Smooth muscle cell (in vitro differentiated cells): ENCODE data around the gene ZNF57. TPM values are rescaled to one million over a fixed set of nuclear protein-coding genes. Genes with fewer than 3 reads are reported as not detected.

ENCODE experiments used
- DNase-seq: peaks from one replicate; lab custom pipeline; 2025; ENCODE audit not compliant: unreplicated experiment; lab: John Stamatoyannopoulos, UW
- H2AFZ ChIP-seq: fragments of 200-600 bp; sonication (generic); 2 replicates; pipeline ENCODE4 v1.6.0; 2016; ENCODE audit warnings: antibody characterized with exemption, low read depth, mild to moderate bottlenecking
- H3F3A ChIP-seq: fragments of 200-600 bp; sonication (generic); 2 replicates; pipeline ENCODE4 v1.6.0; 2017; ENCODE audit warnings: antibody characterized with exemption, low read depth
- H3K27ac ChIP-seq: fragments of 200-600 bp; sonication (generic); 2 replicates; pipeline ENCODE4 v1.5.1; 2016; ENCODE audit warnings: low read depth, mild to moderate bottlenecking
- H3K27me3 ChIP-seq: fragments of 200-600 bp; sonication (generic); 2 replicates; pipeline ENCODE4 v1.6.1; 2016; ENCODE audit warnings: low read depth, mild to moderate bottlenecking
- H3K36me3 ChIP-seq: fragments of 200-600 bp; sonication (generic); 2 replicates; pipeline ENCODE4 v1.5.1; 2016; ENCODE audit warnings: low read depth
- H3K4me1 ChIP-seq: fragments of 200-600 bp; sonication (generic); 2 replicates; pipeline ENCODE4 v1.5.1; 2016; ENCODE audit warnings: low read depth
- H3K4me2 ChIP-seq: fragments of 200-600 bp; sonication (generic); 2 replicates; pipeline ENCODE4 v1.6.0; 2016; ENCODE audit warnings: mild to moderate bottlenecking
- H3K4me3 ChIP-seq: fragments of 200-600 bp; sonication (generic); 2 replicates; pipeline ENCODE4 v1.5.1; 2016; ENCODE audit warnings: mild to moderate bottlenecking
- H3K79me2 ChIP-seq: fragments of 200-600 bp; sonication (generic); 2 replicates; pipeline ENCODE4 v1.6.0; 2016; ENCODE audit warnings: low read depth, mild to moderate bottlenecking
- H3K9ac ChIP-seq: fragments of 200-600 bp; sonication (generic); 2 replicates; pipeline ENCODE4 v1.6.0; 2016; ENCODE audit warnings: low read depth
- H3K9me3 ChIP-seq: fragments of 200-600 bp; sonication (generic); replicated peaks from 2 replicates; pipeline ENCODE4 v1.5.1; 2016; ENCODE audit warnings: low read depth
- H4K20me1 ChIP-seq: fragments of 200-600 bp; sonication (generic); 2 replicates; pipeline ENCODE4 v1.6.0; 2016; ENCODE audit warnings: low read depth
- WGBS: methylation state at CpG from one replicate; pipeline ENCODE4 v1.1.7; 2016; ENCODE audit warnings: low lambda C conversion rate; 5-methylcytosine and 5-hydroxymethylcytosine counted together
- polyA plus RNA-seq: library from polyadenylated mRNA; unstranded; fragments of >200 nt; fragmentation: Nextera tagmentation; extraction: Ambion mirVana; gene quantifications from 2 replicates; pipeline ENCODE4 v1.2.1, GENCODE V29; 2016
- total RNA-seq: library from RNA; depleted of rRNA; stranded (reverse); fragments of >200 nt; gene quantifications from 2 replicates; pipeline ENCODE4 v1.2.3, GENCODE V29; 2014
- TF ChIP-seq, protein P1 (sequence below): fragments of 200-600 bp; sonication (generic); IDR thresholded peaks from 2 replicates; pipeline ENCODE4 v1.5.1; 2017; ENCODE audit warnings: borderline replicate concordance, mild to moderate bottlenecking, antibody characterized with exemption; ENCODE audit not compliant: insufficient read depth, poor library complexity, severe bottlenecking

The ZNF57 gene
- total and polyA plus RNA-seq, 2 experiments from 2014 or later = 0.40 to 1.2 TPM

DNA sequence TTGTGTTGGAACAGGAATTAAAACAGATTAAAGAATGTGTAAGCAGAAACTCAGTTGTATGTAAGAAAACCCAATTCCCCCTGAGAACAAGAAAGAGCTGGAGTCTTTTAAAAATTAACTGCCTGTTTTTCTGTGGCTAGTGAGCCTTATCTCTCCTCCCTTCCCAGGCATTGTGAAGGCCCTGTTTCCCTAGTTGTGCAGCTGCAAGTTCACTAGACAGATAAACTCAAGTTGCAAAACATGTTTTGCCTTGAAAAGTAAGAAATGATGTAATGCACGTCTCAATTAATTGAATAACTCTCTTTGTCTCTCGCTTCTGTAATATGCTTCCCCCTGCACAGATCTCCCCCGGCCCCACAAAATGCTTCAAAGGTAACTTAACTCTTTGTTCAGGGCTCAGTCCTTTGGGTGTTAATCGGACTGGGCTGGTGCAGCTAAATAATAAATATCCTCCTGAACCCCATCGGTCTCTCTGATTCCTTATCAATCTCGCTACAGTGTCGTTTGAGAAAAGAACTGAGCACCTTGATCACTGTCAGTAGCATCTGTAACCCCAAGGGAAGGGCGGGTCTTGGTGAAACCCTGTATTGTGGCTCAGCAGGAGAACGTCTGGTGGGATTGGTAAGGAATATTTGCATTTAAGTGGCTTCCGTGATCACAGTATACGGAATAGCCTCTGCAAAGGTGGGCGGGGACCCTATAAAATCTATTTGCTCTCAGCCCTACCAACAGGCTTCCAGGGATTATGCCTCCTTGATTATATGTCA lies 35.2 kb upstream of the ZNF57 start:
- no peaks in the 10 kb centered on the region for H3F3A ChIP-seq
- no peaks in the 10 kb centered on the region for H4K20me1 ChIP-seq
- no peaks in the 10 kb centered on the region for H3K27me3 ChIP-seq
- H3K4me3 ChIP-seq = no peak overlapping the region
- H3K4me2 ChIP-seq = no peak overlapping the region
- H3K79me2 ChIP-seq = no peaks in the 10 kb centered on the region
- 85% methylated on average over 12 of the region's 12 CpGs for WGBS
- no peak for DNase-seq
- H3K36me3 ChIP-seq = no peaks in the 10 kb centered on the region
- TF ChIP-seq, protein P1, sequence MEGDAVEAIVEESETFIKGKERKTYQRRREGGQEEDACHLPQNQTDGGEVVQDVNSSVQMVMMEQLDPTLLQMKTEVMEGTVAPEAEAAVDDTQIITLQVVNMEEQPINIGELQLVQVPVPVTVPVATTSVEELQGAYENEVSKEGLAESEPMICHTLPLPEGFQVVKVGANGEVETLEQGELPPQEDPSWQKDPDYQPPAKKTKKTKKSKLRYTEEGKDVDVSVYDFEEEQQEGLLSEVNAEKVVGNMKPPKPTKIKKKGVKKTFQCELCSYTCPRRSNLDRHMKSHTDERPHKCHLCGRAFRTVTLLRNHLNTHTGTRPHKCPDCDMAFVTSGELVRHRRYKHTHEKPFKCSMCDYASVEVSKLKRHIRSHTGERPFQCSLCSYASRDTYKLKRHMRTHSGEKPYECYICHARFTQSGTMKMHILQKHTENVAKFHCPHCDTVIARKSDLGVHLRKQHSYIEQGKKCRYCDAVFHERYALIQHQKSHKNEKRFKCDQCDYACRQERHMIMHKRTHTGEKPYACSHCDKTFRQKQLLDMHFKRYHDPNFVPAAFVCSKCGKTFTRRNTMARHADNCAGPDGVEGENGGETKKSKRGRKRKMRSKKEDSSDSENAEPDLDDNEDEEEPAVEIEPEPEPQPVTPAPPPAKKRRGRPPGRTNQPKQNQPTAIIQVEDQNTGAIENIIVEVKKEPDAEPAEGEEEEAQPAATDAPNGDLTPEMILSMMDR = no peak
- no peak overlapping the region for H2AFZ ChIP-seq
- no peaks in the 10 kb centered on the region for H3K9me3 ChIP-seq
- H3K4me1 ChIP-seq = no peaks in the 10 kb centered on the region
- no peak overlapping the region for H3K27ac ChIP-seq
- H3K9ac ChIP-seq = no peak overlapping the region

DNA sequence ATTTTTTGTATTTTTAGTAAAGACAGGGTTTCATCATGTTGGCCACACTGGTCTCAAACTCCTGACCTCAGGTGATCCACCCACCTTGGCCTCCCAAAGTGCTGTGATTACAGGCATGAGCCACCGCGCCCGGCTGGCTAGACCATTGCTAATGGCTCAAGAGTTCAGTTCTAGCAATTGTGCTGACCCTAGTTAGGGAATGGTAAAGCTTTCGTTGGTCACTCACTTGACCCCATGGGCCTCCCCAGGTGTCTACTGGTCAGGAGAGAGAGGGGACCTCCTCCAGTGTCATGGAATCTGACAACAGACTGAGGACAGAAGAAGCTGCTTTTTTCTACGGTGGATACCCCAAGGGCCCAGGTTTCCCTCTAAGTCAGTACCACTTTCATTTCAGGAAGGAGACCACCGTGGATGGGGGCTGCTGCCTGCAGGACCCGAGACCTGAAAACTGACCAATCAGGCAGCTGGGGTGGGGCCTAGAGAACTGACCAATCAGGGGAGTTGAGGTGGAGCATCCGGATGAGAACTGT lies 34.2 kb upstream of the ZNF57 start:
- H3K4me2 ChIP-seq = no peak overlapping the region
- H2AFZ ChIP-seq = no peak overlapping the region
- no peak overlapping the region for H3K4me3 ChIP-seq

GRCh38 chr19:2867025-2867991 lies 33.4 kb upstream of the ZNF57 start, which contains the start of gene ZNF556:
Gene ZNF556 (plus strand): TSS chr19:2867335. CDS start chr19:2867422, 87 bp downstream.
- Histone ChIP-seq H3F3A (no peaks in the 10 kb centered on the region), H3K9ac (no peak within 1 kb of the TSS), H3K4me3 (no peak within 1 kb of the TSS), H3K27me3 (no peaks in the 10 kb centered on the region), H3K4me1 (no peaks in the 10 kb centered on the region), H3K4me2 (no peak within 1 kb of the TSS), H4K20me1 (no peaks in the 10 kb centered on the region), H3K79me2 (no peaks in the 10 kb centered on the region), H2AFZ (no peak within 1 kb of the TSS), H3K27ac (no peak within 1 kb of the TSS), H3K9me3 (no peaks in the 10 kb centered on the region), H3K36me3 (no peaks in the 10 kb centered on the region)
- TF ChIP-seq, protein P1 = no peak
- no peak for DNase-seq
- WGBS = 92% methylated on average over 36 of the region's 36 CpGs

More for the DNA sequence above, 34.2 kb upstream of the ZNF57 start:
- Histone ChIP-seq H3K79me2 (no peaks in the 10 kb centered on the region), H3K9ac (no peak overlapping the region), H4K20me1 (no peaks in the 10 kb centered on the region), H3F3A (no peaks in the 10 kb centered on the region), H3K27me3 (no peaks in the 10 kb centered on the region), H3K4me1 (no peaks in the 10 kb centered on the region), H3K27ac (no peak overlapping the region), H3K36me3 (no peaks in the 10 kb centered on the region), H3K9me3 (no peaks in the 10 kb centered on the region)
- TF ChIP-seq, protein P1 = no peak
- DNase-seq = no peak
- 84% methylated on average over 8 of the region's 8 CpGs for WGBS
